AG09309 (cell line): ENCODE data around the gene MYH13.

Source experiments
- DNase-seq: peaks from one replicate; pipeline ENCODE4 v3.0.0-alpha.2; 2010; ENCODE audit warnings: low read depth
- H3K4me3 ChIP-seq: 2 replicates; pipeline ENCODE4 v1.5.1; 2011; ENCODE audit warnings: mild to moderate bottlenecking, low read depth, low read length, moderate library complexity; ENCODE audit not compliant: control insufficient read depth
- TF ChIP-seq, protein P1 (sequence below): IDR thresholded peaks from 2 replicates; pipeline ENCODE4 v1.5.1; 2011; ENCODE audit warnings: mild to moderate bottlenecking, low read depth, low read length, inconsistent platforms; ENCODE audit not compliant: insufficient read depth, control insufficient read depth; ENCODE audit errors: missing control alignments

Gene MYH13

DNA sequence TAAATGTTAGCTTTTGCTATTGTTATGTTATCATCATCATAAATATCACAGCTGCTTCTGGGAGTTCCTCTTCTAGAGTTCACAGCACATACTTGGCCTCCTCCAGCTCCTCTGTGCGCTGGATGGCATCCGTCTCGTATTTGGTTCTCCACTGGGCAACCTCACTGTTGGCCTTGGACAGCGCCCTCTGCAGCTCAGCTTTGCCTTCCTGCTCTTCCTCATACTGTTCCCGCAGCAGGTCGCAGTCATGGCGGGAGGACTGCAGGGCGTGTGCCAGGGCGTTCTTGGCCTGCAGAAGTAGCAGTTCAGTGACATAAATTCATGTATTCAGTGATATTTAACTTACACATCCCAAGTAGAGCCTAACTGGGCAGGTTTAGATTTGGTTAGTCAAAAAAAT lies 25.5 kb upstream of the MYH13 start:
- H3K4me3 ChIP-seq: no peak overlapping the region
- no peak for DNase-seq
- TF ChIP-seq, protein P1, sequence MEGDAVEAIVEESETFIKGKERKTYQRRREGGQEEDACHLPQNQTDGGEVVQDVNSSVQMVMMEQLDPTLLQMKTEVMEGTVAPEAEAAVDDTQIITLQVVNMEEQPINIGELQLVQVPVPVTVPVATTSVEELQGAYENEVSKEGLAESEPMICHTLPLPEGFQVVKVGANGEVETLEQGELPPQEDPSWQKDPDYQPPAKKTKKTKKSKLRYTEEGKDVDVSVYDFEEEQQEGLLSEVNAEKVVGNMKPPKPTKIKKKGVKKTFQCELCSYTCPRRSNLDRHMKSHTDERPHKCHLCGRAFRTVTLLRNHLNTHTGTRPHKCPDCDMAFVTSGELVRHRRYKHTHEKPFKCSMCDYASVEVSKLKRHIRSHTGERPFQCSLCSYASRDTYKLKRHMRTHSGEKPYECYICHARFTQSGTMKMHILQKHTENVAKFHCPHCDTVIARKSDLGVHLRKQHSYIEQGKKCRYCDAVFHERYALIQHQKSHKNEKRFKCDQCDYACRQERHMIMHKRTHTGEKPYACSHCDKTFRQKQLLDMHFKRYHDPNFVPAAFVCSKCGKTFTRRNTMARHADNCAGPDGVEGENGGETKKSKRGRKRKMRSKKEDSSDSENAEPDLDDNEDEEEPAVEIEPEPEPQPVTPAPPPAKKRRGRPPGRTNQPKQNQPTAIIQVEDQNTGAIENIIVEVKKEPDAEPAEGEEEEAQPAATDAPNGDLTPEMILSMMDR: no peak

DNA sequence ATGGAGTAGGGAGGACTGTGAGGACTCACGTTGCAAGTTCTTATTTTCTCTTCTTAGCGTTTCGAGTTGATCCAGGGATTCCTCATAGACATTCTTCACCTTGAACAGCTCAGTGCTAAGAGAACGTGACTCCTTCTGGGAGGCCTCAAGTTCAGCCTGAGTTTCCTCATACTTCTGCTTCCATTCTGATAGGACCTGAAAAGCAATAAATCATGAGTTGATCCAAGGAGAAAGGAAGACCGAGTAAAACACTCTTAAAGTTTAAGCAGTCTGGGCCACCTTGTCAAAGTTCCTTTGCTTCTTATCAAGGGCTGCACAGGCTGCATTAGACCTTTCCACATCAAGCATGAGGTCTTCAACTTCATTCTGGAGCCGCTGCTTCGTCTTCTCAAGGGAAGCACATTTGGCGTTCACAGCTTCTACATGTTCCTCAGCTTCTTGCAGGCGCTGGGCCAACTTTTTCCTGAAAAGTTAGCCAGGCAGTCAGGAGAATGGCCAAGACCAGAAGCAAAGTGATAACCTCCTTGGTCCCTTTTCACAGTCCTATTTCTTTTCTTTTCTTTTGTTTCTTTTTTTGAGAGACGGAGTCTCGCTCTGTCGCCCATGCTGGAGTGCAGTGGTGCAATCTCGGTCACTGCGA lies 23.8 kb upstream of the MYH13 start:
- DNase-seq: no peak
- H3K4me3 ChIP-seq: no peak overlapping the region
- TF ChIP-seq, protein P1: no peak

DNA sequence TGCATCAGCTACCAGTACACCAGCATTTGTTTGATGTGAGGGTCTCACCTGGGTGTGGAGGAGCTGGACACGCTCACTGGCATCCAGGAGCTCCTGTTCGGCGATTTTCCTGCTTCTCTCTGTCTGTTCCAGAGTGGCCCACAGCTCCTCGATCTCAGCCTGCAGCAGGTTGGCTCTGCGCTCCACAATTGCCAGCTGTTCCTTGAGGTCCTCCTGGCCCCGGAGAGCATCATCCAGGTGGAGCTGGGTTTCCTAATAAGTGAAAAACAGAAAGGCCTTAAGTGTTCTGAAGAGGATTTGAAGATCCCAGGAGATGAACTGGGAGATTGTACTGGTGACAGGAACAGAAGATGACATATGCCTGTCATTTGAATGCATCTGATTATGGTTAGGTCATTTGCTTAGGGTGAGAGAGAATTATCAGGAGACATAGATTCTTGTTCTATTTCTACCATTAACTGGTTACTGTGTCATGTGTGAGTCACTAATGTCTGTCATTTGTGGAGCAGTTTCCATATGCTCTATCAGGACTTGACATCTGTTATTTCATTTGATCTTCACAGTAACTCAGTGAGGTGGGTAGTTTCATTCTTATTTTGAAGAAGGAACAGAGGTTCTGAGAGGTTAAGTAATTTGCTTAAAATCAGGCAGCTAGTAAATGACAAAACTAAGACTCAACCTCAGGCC lies 21.5 kb upstream of the MYH13 start:
- no peak for DNase-seq
- TF ChIP-seq, protein P1: no peak
- H3K4me3 ChIP-seq: no peak overlapping the region

DNA sequence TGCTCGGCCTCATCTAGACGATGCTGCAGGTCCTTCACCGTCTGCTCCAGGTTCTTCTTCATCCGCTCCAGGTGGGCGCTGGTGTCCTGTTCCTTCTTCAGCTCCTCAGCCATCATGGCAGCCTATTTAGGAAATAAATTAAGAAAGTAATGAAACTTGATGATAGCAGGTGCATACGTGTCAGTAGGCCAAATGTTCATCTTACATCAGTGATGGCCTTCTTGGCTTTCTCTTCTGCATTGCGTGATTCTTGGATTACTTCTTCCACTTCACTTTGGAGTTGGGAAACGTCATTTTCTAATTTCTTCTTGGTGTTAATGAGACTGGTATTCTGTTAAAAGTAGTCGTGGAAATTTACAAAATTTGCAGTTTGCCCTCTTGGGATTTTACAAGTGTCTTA lies 20.1 kb upstream of the MYH13 start:
- TF ChIP-seq, protein P1: no peak
- DNase-seq: no peak
- no peak overlapping the region for H3K4me3 ChIP-seq

DNA sequence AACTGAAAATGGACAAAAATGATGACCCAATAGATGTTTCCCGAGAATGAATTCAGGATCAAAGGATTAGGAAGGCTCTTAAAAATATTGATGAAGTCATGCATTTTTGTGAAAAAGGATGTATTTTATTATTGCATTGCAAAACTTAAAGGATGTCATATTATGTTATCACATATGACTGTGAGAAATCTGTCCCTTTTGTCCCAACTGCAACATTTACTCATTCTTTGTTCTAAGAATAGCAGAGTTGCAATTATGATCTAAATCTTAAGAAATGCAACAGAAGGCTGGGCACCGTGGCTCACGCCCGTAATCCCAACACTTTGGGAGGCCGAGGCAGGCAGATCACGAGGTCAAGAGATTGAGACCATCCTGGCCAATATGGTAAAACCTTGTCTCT lies 13.1 kb upstream of the MYH13 start:
- DNase-seq: no peak
- TF ChIP-seq, protein P1: no peak
- no peak overlapping the region for H3K4me3 ChIP-seq

DNA sequence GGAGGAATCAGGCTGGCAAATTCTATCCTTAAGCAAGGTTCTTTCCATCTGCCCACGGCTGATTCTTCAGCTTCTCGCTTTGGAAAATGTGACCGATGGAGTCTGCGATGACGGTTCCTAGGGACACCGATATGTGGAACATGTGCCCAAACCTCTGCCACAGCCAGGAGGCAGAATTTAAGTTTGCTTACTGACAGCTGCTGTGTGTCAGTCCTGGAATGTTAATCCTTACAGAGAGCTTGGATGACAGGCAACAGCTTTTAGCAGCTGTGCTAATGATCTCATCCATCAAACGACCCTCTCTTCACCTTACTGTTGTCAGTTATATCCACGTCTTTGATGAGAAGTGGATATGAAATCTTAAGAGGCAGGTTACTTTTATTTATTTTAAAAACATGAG lies 11.4 kb upstream of the MYH13 start:
- no peak overlapping the region for H3K4me3 ChIP-seq
- no peak for DNase-seq
- TF ChIP-seq, protein P1: no peak
